ENCODE measurements around the gene TBC1D20. TPM values are rescaled to one million over a fixed set of nuclear protein-coding genes. Genes with fewer than 3 reads are reported as not detected.

TBC1D20 gene
- total RNA-seq, 1 experiment from 2014 or later, result 21.6 TPM

- DNase-seq (ENCODE audit: low spot score), result no peak
Measured at GRCh38 chr20:419556-420165, 42.7 kb downstream of the TBC1D20 start.

GRCh38 chr20:418858-419365 is 43.4 kb downstream of the TBC1D20 start:
- no peak for DNase-seq (ENCODE audit: low spot score)

GRCh38 chr20:417801-418342 is 44.5 kb downstream of the TBC1D20 start:
- DNase-seq (ENCODE audit: low spot score), result no peak

GRCh38 chr20:416950-417800 is 45.2 kb downstream of the TBC1D20 start:
- DNase-seq (ENCODE audit: low spot score), result no peak

- DNase-seq (ENCODE audit: low spot score), result no peak
Measured at GRCh38 chr20:415820-416322, 46.5 kb downstream of the TBC1D20 start.

GRCh38 chr20:414161-414560 is 48.2 kb downstream of the TBC1D20 start:
- DNase-seq (ENCODE audit: low spot score), result no peak

GRCh38 chr20:412081-412480 is 50.3 kb downstream of the TBC1D20 start:
- DNase-seq (ENCODE audit: low spot score), result no peak

GRCh38 chr20:409697-410559 is 52.4 kb downstream of the TBC1D20 start:
- no peak for DNase-seq (ENCODE audit: low spot score)

GRCh38 chr20:408843-409696 is 53.3 kb downstream of the TBC1D20 start:
- DNase-seq (ENCODE audit: low spot score), result no peak

- peak; percentile 67 for DNase-seq (ENCODE audit: low spot score)
Measured at GRCh38 chr20:407953-408842, 54.1 kb downstream of the TBC1D20 start, which contains the start of gene RBCK1. TSS of gene RBCK1 (plus strand) at chr20:408299. CDS start at chr20:408758, 459 bp downstream.

- DNase-seq (ENCODE audit: low spot score), result peak; percentile 48
Measured at GRCh38 chr20:407133-407952, 55.0 kb downstream of the TBC1D20 start.

GRCh38 chr20:406200-407132 is 55.9 kb downstream of the TBC1D20 start:
- DNase-seq (ENCODE audit: low spot score), result no peak

GRCh38 chr20:404088-404487 is 58.2 kb downstream of the TBC1D20 start:
- DNase-seq (ENCODE audit: low spot score), result no peak

- no peak for DNase-seq (ENCODE audit: low spot score)
Measured at GRCh38 chr20:403582-403957, 58.8 kb downstream of the TBC1D20 start.

- no peak for DNase-seq (ENCODE audit: low spot score)
Measured at GRCh38 chr20:402898-403581, 59.3 kb downstream of the TBC1D20 start.

- DNase-seq (ENCODE audit: low spot score), result no peak
Measured at GRCh38 chr20:402496-402885, 59.8 kb downstream of the TBC1D20 start.
